ACHN (cell line): Measurements from ENCODE around the gene PCK1.
"Not testable (repeated sequence)": the region's sequence is repeated elsewhere in the genome, so short reads cannot be mapped to it uniquely, and the experiment has no call there.

Experiments
- DNase-seq: peaks from one replicate; pipeline ENCODE4 v3.0.0-alpha.2; 2015
- in situ Hi-C: cut with HindIII; loops from 2 replicates; pipeline ENCODE4 v1.10.0; 2017; ENCODE audit warnings: low sequenced_read_pairs, low pct_ligation_motif_present, low pct_unique_long_range_greater_than_20kb

PCK1 gene

GRCh38 chr20:57560554-57561355, at the start of gene PCK1:
Gene PCK1 (plus strand): TSS chr20:57561110. CDS start chr20:57561412, 302 bp downstream.
- in situ Hi-C loops = no loop called here
- DNase-seq = peak; percentile 91

DNA sequence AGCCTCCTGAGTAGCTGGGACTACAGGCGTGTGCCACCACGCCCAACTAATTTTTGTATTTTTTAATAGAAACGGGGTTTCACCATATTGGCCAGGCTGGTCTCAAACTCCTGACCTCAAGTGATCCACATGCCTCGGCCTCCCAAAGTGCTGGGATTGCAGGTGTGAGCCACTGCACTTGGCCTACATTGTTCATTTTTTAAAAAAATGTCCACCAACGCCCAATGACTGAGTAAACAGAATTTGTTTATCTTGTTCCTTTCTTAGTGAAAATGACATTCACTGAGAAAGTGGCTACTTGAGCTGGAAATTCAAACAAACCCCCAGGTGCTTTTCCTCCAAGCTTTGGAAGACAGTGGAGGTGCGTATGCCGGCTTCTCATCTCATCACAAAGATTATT, 49.2 kb upstream of the PCK1 start:
- in situ Hi-C loops, DNase-seq: not testable (repeated sequence)

GRCh38 chr20:57512432-57512831, 48.5 kb upstream of the PCK1 start:
- no peak for DNase-seq
- in situ Hi-C loops = no loop called here

DNA sequence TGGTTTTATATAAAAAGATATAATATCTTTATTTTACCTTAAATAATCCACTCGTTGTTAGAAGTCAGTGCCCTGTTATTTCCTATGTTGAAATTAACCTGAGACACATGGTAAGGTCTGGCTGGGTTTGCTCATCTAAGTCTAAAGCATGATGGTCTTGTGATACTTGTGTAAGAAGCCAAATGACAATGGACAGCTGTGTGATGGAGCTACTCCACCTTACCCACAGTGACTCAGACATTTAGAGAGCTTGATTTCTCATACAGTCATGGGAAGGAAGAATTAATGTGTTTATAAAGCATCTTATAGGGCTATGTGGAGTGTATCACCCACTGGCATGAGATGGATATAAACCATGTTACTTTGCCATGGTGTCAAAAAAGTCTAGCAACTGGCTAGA, 47.7 kb upstream of the PCK1 start:
- in situ Hi-C loops = no loop called here
- DNase-seq = no peak

DNA sequence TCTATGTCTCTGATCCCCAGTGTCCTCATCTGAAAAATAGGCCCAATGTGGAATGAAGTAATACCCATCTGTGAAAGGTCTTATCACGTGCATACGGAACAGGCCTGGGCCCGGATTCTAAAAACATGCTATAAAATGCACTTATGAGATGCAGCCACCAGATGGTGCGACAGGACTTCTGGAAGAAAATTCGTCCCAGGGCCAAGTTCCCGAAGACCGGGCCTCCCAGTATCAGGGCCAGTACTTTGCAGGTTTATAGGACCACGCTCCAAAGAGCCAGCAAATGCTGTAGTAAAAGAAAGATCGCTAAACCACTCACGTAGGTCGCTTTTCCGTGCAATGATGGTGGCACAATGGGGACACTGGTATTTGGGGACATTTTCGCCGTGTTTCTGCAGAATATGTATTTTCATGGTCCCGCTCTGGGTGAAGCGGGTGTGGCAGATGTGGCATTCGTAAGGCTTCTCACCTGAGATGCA, 46.6 kb upstream of the PCK1 start:
- peak; percentile 50 for DNase-seq
- in situ Hi-C loops = no loop called here

DNA sequence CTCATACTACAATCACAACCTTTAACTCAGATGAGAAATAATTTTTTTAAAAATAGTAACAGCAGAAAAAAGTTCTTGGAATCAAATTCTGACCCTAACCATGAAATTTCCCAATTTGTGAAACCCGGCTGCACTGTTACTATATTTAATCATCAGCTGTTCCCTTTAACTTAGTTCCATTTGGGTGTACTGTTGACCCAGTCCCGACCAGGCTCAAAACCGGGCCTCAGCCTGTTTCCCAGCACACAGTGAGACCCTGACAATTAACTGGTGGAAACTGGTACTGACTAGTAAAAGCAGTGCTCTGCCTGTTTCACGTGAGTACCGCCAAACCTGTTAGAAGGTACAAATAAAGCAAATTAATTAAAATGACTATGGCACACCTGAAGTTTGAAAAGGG, 43.0 kb upstream of the PCK1 start:
- DNase-seq = no peak
- in situ Hi-C loops = no loop called here

- in situ Hi-C loops = no loop called here
- DNase-seq = no peak
Observed at GRCh38 chr20:57522380-57523140, 38.4 kb upstream of the PCK1 start.

DNA sequence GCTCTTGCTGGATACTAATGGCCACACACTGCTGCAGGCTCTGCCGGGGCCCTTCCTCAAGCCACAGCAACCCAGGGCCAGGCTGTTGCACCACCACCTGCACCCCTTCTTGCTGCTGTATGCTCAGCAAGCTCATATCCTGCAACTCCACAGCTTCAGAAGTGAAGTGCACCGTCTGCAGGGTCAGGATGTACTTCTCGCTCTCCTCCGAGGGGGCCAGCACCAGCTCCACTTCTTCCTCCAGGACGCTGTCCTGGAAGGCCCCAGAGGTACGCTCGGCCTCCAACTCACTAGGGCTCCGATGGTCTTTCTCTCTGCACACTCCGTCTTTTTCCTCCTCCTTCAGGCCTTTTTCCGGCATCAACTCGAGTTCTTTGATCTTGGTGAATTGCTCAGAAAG, 37.1 kb upstream of the PCK1 start:
- in situ Hi-C loops = no loop called here
- DNase-seq = no peak

DNA sequence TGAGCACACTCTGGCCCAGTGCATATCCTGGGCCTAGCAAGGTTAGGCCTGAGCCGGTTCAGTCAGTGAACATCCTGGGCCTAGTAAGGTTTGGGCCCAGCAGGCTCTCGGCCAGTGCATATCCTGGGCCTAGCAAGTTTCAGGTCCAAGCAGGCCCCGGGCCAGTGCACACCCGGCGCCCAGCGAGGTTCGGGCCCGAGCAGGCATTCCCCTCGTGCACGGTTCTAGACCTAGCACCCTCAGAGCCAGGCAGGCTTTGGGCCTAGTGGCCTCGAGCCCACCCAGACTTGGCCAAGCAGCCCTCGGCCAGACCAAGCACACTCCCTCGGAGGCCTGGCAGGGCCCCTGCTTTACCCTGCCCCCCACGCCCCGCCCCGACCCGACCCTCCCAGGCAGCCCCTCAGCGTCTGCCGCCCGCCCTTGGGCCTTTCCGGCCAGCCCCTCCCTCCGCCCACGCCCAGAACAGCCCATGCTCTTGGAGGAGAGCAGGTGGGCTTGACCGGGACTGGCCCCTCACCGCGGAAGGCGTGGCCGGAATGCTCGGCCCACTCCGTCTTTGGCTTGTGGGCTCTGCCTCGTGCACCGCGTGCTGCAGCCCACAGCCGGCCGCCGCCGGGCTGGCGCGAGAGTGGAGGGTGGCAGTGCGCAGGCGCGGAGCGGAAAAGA, 36.3 kb upstream of the PCK1 start, which contains the start of gene CTCFL:
TSS of gene CTCFL (minus strand) at position 630 of the 666 bp plus-strand sequence. CDS start 935 bp downstream, outside the sequence.
- no peak for DNase-seq

GRCh38 chr20:57525328-57526086, 35.4 kb upstream of the PCK1 start:
- DNase-seq = no peak
- in situ Hi-C loops = no loop called here

More for the DNA sequence above, 36.3 kb upstream of the PCK1 start, which contains the start of gene CTCFL:
- in situ Hi-C loops = no loop called here

GRCh38 chr20:57526087-57526884, 34.6 kb upstream of the PCK1 start:
- peak; percentile 40 for DNase-seq
- in situ Hi-C loops = no loop called here

- in situ Hi-C loops = no loop called here
- no peak for DNase-seq
Observed at GRCh38 chr20:57526885-57527460, 33.9 kb upstream of the PCK1 start.

DNA sequence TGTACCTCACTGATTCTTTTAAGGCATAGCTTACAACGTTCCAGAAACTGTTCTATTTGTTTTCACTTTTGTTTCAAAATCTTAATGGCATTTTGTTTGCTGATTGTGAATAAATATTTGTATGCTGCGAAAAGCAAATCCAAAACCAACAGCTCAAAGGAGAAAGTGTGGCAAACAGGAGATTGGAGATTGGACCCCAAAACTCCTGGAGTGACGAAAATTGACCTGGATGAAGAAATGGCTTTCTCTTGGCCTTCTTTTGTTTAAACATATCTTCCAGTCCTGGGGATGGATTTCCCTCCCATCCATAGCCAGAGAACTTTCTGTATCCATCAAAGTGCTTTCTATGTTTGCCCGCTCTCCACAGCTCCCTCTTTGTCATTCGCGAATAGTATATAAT, 33.2 kb upstream of the PCK1 start:
- no peak for DNase-seq
- in situ Hi-C loops = no loop called here

DNA sequence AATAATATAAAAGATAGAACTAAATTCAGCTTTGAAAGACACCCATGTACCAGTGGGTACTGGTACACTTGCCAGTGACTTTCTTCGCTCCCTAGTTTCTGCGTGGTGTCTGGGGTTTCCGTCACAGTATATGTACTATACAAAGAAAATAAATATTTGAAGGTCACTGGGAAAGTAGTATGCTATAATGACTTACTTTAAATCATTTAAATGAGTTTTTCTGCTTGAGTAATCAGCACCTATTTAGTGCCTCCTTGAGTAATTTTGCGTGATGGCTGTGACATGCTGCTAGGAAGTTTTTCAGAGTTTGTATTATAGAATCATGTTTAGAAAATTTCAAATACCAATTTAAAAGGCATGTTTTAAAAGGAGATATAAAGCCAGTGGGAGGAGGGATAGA, 32.8 kb upstream of the PCK1 start:
- DNase-seq = no peak
- in situ Hi-C loops = no loop called here

DNA sequence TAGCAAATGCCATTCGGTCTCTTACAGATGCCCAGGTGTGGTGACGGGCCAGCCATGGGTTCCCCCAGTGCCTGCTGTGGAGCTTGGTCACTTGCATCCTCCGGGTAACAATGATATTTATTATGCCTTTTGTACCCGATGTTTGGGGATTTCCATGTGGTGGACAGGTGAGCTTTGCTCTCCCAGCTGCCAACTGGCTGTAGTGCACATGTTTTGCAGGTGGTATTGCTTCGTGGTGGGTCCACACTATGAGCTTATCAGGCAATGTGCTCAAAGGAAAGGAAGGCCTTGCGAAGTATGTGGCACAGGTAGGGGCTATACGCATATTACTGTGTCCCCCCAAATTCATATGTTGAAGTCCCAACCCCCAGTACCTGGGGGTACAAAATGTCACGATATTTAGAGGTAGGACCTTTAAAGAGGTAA, 31.7 kb upstream of the PCK1 start:
- DNase-seq = no peak
- in situ Hi-C loops = no loop called here

DNA sequence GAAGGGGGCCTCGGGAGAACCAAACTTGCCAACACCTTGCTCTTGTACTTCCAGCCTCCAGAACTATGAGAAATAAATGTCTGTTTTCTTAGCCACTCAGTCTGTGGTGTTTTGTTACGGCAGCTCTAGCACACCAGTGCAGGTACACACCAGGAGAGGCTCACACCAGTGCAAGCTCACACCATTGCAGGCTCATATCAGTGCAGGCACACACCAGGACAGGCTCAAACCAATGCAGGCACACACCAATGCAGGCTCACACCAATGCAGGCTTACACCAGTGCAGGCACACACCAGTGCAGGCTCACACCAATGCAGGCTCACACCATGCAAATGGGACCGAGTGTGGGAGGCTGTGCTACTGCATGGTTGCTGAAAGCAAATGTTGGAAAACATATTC, 31.1 kb upstream of the PCK1 start:
- in situ Hi-C loops = no loop called here
- DNase-seq = no peak

GRCh38 chr20:57530327-57530981, 30.5 kb upstream of the PCK1 start:
- in situ Hi-C loops = no loop called here
- no peak for DNase-seq
